ENCODE measurements around the gene DAZAP2.
"Not testable (repeated sequence)": the region's sequence is repeated elsewhere in the genome, so short reads cannot be mapped to it uniquely, and the experiment has no call there.

DNA sequence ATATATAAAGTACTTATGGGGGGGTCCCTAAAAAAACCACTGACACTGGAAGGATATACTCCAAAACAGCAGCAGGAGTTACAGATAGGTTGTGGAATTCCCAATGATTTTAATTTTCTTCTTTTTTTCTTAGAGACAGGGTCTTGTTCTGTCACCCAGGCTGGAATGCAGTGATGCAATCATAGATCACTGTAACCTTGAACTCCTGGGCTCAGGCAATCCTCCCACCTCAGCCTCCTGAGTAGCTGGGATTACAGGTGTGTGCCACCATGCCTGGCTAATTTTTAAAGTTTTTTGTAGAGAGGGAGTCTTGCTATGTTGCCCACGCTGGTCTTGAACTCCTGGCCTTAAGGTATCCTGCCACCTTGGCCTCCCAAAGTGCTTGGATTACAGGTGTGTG lies 21.0 kb downstream of the DAZAP2 start:
- TF ChIP-seq, protein P1, sequence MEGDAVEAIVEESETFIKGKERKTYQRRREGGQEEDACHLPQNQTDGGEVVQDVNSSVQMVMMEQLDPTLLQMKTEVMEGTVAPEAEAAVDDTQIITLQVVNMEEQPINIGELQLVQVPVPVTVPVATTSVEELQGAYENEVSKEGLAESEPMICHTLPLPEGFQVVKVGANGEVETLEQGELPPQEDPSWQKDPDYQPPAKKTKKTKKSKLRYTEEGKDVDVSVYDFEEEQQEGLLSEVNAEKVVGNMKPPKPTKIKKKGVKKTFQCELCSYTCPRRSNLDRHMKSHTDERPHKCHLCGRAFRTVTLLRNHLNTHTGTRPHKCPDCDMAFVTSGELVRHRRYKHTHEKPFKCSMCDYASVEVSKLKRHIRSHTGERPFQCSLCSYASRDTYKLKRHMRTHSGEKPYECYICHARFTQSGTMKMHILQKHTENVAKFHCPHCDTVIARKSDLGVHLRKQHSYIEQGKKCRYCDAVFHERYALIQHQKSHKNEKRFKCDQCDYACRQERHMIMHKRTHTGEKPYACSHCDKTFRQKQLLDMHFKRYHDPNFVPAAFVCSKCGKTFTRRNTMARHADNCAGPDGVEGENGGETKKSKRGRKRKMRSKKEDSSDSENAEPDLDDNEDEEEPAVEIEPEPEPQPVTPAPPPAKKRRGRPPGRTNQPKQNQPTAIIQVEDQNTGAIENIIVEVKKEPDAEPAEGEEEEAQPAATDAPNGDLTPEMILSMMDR (IDR thresholded peaks at IDR 0.05; ENCODE audit: low read length), result not testable (repeated sequence)
- not testable (repeated sequence) for TF ChIP-seq EZH2phosphoT487 (IDR thresholded peaks at IDR 0.05; ENCODE audit: low read length); EZH2 (optimal IDR thresholded peaks at IDR 0.05; ENCODE audit: low read depth, low read length)
